Effector memory CD8-positive, alpha-beta T cell (primary cell): Measurements from ENCODE around the gene CHL1.

Experiments
- ATAC-seq: fragments of 150-1000 bp; cut with Tn5 transposase; replicated peaks from 2 replicates; pipeline ENCODE4 v1.10.0; 2021; ENCODE audit warnings: mild to moderate bottlenecking, moderate library complexity
- DNase-seq, 3 experiments: peaks; one replicate each; pipeline ENCODE4 v3.0.0; 2021
- H3K27ac Mint-ChIP-seq, 2 donors: one replicate each; pipeline ENCODE4 v1.8.0; 2022; ENCODE audit warnings: mild to moderate bottlenecking in 2 of 2, mixed read lengths in 2 of 2, moderate library complexity in 2 of 2
- H3K27me3 Mint-ChIP-seq, 2 donors: one replicate each; pipeline ENCODE4 v1.8.0; 2022; ENCODE audit warnings: mixed read lengths in 2 of 2
- H3K36me3 Mint-ChIP-seq: one replicate; pipeline ENCODE4 v1.8.0; 2022; ENCODE audit warnings: mild to moderate bottlenecking, moderate library complexity, mixed read lengths; ENCODE audit not compliant: insufficient read depth
- H3K4me1 Mint-ChIP-seq, 2 donors: one replicate each; pipeline ENCODE4 v1.8.0; 2022; ENCODE audit warnings: low read depth in 2 of 2, mixed read lengths in 2 of 2
- H3K4me3 Mint-ChIP-seq, 2 donors: one replicate each; pipeline ENCODE4 v1.8.0; 2022; ENCODE audit warnings: mild to moderate bottlenecking in 2 of 2, mixed read lengths in 2 of 2, moderate library complexity in 2 of 2
- H3K9me3 Mint-ChIP-seq, 2 donors: one replicate each; pipeline ENCODE4 v1.8.0; 2022; ENCODE audit warnings: mixed read lengths in 2 of 2

The CHL1 gene

GRCh38 chr3:299590-300301, 103.2 kb downstream of the CHL1 start:
- Mint-ChIP-seq H3K27ac (no peak overlapping the region), H3K27me3 (no peaks in the 10 kb centered on the region), H3K9me3 (peaks cover 10 to 19% of the 10 kb centered on the region in 2 donors), H3K4me3 (no peak overlapping the region), H3K36me3 (no peaks in the 10 kb centered on the region), H3K4me1 (no peaks in the 10 kb centered on the region)
- DNase-seq (no peak), ATAC-seq (no peak)

DNA sequence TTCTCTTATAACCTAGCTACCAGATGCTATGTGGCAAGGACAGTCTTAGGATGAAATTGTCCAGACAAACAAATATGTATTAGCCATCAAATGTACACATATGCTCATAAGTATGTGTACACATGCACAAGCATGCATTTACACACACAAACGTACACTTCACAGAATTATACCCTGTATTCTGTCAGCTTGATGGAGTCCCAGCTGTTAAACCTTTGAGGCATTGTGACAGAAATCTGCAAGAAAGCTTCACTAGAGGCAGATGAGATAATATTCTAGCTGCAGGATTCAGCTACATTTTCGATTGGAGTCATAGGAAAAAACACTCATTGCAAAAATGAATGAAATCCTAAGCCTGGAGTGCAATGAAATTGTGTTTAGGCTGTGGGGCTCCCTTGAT, 110.6 kb downstream of the CHL1 start:
- Mint-ChIP-seq H3K27me3 (no peaks in the 10 kb centered on the region), H3K4me1 (no peaks in the 10 kb centered on the region), H3K36me3 (no peaks in the 10 kb centered on the region), H3K27ac (no peak overlapping the region), H3K9me3 (peaks cover 6 to 20% of the 10 kb centered on the region in 2 donors), H3K4me3 (no peak overlapping the region)
- ATAC-seq (no peak), DNase-seq (no peak)

DNA sequence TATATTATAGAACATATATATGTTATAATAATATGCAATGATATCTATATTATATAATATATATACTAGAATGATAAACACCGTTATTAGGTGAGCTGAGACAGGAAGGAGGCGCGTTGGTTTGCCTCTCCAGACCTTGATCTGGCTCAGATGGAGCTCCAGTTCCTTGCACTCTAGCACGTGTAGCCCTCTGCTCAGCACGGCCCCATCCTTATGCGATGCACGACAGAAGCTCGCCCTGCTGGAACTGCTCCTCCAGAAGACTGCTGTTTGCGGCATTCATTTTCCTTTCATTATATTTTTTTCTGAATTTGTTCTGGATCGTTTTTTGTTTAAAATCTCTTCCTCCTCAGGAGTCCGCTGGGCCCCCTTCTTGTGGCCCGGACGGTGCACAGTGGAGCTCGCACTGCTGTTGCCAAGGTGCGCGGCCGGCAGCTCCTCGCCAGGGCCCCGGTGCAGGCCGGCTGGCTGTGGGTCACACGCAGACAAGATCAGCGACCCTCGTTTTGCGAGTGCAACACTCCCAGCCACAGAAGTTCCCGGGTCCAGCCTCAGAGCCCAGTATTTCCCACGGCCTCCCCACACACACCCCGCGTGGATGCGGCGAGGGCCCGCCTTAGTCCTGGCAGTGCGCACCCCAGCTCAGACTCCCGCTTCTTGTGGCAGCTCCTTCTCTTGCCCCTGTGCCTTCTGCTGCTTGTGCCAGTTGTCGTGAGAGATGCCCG, 112.2 kb downstream of the CHL1 start:
- no peak overlapping the region for H3K4me3 Mint-ChIP-seq
- H3K36me3 Mint-ChIP-seq, result no peaks in the 10 kb centered on the region
- no peak overlapping the region for H3K27ac Mint-ChIP-seq
- peaks cover 6 to 7% of the 10 kb centered on the region in 2 donors for H3K9me3 Mint-ChIP-seq
- H3K27me3 Mint-ChIP-seq, result no peaks in the 10 kb centered on the region
- DNase-seq (no peak), ATAC-seq (no peak)
- H3K4me1 Mint-ChIP-seq, result no peaks in the 10 kb centered on the region

- Mint-ChIP-seq H3K36me3 (no peaks in the 10 kb centered on the region), H3K9me3 (peaks cover 6 to 8% of the 10 kb centered on the region in 2 donors), H3K4me1 (no peaks in the 10 kb centered on the region), H3K27me3 (no peaks in the 10 kb centered on the region), H3K4me3 (no peak overlapping the region), H3K27ac (no peak overlapping the region)
- DNase-seq (no peak), ATAC-seq (no peak)
Measured at GRCh38 chr3:312160-312733, 115.7 kb downstream of the CHL1 start.

- Mint-ChIP-seq H3K27ac (no peak overlapping the region), H3K9me3 (peaks cover 6 to 8% of the 10 kb centered on the region in 2 donors), H3K36me3 (no peaks in the 10 kb centered on the region), H3K27me3 (no peaks in the 10 kb centered on the region), H3K4me1 (no peaks in the 10 kb centered on the region), H3K4me3 (no peak overlapping the region)
- ATAC-seq (no peak), DNase-seq (no peak)
Measured at GRCh38 chr3:312911-313310, 116.3 kb downstream of the CHL1 start.

GRCh38 chr3:317012-317411, 120.4 kb downstream of the CHL1 start:
- Mint-ChIP-seq H3K27ac (no peak overlapping the region), H3K4me1 (no peaks in the 10 kb centered on the region), H3K4me3 (no peak overlapping the region), H3K36me3 (no peaks in the 10 kb centered on the region), H3K27me3 (no peaks in the 10 kb centered on the region), H3K9me3 (peaks cover 2 to 6% of the 10 kb centered on the region in 2 donors)
- DNase-seq (no peak), ATAC-seq (no peak)

GRCh38 chr3:318903-319302, 122.3 kb downstream of the CHL1 start:
- Mint-ChIP-seq H3K27me3 (no peaks in the 10 kb centered on the region), H3K36me3 (no peaks in the 10 kb centered on the region), H3K9me3 (peaks cover 2 to 6% of the 10 kb centered on the region in 2 donors), H3K4me1 (no peaks in the 10 kb centered on the region), H3K27ac (no peak overlapping the region), H3K4me3 (no peak overlapping the region)
- DNase-seq, result no peak
- ATAC-seq, result no peak

DNA sequence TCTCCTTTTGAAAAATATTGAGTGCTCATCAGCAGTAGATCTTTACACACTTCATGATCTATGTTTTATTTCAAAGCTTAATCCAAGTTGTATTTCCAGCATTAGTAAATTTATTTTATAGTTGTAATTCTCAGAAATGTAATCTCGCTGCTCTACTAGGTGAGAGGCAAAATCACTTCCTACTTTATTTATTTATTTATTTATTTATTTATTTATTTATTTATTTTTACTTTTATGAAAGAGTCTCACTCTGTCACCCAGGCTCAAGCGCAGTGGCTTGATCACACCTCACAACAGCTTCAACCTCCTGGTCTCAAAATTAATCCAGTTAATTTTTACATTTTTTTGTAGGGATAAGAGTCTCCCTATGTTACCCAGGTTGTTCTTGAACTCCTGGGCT, 127.9 kb downstream of the CHL1 start:
- peaks cover 0 to 2% of the 10 kb centered on the region in 2 donors for H3K9me3 Mint-ChIP-seq
- no peak overlapping the region for H3K27ac Mint-ChIP-seq
- no peaks in the 10 kb centered on the region for H3K36me3 Mint-ChIP-seq
- H3K4me1 Mint-ChIP-seq, result no peaks in the 10 kb centered on the region
- no peak for ATAC-seq
- H3K4me3 Mint-ChIP-seq, result no peak overlapping the region
- no peaks in the 10 kb centered on the region for H3K27me3 Mint-ChIP-seq
- DNase-seq, result no peak

DNA sequence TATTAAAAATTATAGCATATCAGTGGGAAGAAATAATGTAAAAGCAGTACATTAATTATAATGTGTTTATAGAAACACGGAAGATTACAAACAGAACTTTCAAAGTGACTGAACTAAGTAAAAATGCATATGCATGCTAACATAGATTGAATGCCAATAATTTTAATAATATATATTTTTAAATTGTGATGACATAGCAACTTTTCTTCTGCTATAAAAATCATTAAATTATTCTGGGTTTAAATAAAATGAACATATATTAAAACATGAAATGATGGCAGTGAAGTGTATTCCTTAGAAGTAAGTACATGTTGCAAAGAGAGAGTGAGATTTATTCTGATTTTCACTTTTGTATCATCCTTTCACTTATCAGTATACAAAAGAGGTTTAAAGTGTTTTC, 128.9 kb downstream of the CHL1 start:
- H3K27me3 Mint-ChIP-seq, result no peaks in the 10 kb centered on the region
- no peaks in the 10 kb centered on the region for H3K4me1 Mint-ChIP-seq
- no peaks in the 10 kb centered on the region for H3K36me3 Mint-ChIP-seq
- no peak overlapping the region for H3K4me3 Mint-ChIP-seq
- DNase-seq, result no peak
- H3K27ac Mint-ChIP-seq, result no peak overlapping the region
- no peak for ATAC-seq
- peaks cover 0 to 2% of the 10 kb centered on the region in 2 donors for H3K9me3 Mint-ChIP-seq

DNA sequence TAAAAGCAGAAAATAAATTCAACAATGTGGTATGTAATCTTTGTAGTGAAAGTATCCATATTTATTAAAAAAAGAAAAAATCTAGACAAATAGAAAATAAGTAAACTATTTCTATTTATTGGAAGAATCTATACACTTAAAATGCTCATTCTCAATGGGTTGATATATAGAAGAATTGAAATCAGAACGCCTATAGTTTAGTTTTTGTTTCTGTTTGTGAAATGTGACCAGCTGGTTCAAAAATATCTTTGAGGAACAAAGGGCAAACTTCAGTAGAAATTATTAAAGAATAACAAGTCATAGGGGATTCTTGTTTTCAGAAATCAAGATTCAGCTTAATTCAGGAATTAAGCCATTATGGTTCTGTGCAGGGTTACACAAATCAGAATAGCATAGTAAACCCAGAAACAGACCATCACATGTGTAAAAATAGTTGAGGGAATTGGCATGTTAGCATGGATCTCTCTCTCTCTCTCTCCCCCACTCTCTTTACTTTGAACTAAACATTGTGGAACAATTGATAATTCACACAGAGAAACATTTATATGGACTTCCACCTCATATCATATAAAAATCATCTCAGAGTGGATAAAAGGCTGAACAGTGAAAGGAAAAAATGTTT, 134.0 kb downstream of the CHL1 start:
- no peaks in the 10 kb centered on the region for H3K27me3 Mint-ChIP-seq
- H3K9me3 Mint-ChIP-seq, result peaks cover 0 to 2% of the 10 kb centered on the region in 2 donors
- no peak for DNase-seq
- H3K27ac Mint-ChIP-seq, result no peak overlapping the region
- ATAC-seq, result no peak
- H3K36me3 Mint-ChIP-seq, result no peaks in the 10 kb centered on the region
- H3K4me3 Mint-ChIP-seq, result no peak overlapping the region
- H3K4me1 Mint-ChIP-seq, result no peaks in the 10 kb centered on the region

GRCh38 chr3:331881-332280, 135.3 kb downstream of the CHL1 start:
- Mint-ChIP-seq H3K4me3 (no peak overlapping the region), H3K27ac (no peak overlapping the region), H3K27me3 (no peaks in the 10 kb centered on the region), H3K36me3 (no peaks in the 10 kb centered on the region), H3K4me1 (no peaks in the 10 kb centered on the region), H3K9me3 (peaks cover 0 to 2% of the 10 kb centered on the region in 2 donors)
- DNase-seq, result no peak
- no peak for ATAC-seq

GRCh38 chr3:332701-333100, 136.1 kb downstream of the CHL1 start:
- H3K36me3 Mint-ChIP-seq, result no peaks in the 10 kb centered on the region
- peaks cover 0 to 2% of the 10 kb centered on the region in 2 donors for H3K9me3 Mint-ChIP-seq
- H3K4me3 Mint-ChIP-seq, result no peak overlapping the region
- no peak overlapping the region for H3K27ac Mint-ChIP-seq
- DNase-seq (no peak), ATAC-seq (no peak)
- no peaks in the 10 kb centered on the region for H3K27me3 Mint-ChIP-seq
- H3K4me1 Mint-ChIP-seq, result no peaks in the 10 kb centered on the region

DNA sequence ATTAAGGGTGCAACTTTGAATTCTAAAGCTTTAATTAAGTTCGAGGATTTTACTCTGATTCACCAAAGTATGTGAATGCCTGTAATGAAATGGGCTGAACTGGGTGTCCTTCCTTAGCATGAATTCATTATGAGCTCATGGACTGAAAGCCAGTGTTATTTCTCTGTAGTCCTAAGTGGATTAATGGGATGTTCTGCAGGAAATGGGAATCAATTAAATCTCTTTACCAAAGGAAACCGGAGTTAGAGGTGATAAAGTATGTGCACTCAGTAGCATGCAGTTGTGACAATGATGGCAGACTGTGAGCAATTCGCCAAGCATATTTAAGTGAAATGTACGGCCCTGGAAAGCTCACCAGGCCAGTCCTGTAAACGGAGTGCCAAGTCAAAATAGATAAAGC, 138.7 kb downstream of the CHL1 start:
- no peak overlapping the region for H3K27ac Mint-ChIP-seq
- no peak overlapping the region for H3K4me3 Mint-ChIP-seq

More for the DNA sequence above, 138.7 kb downstream of the CHL1 start:
- DNase-seq (no peak), ATAC-seq (no peak)
- no peaks in the 10 kb centered on the region for H3K4me1 Mint-ChIP-seq
- H3K36me3 Mint-ChIP-seq, result no peaks in the 10 kb centered on the region
- no peaks in the 10 kb centered on the region for H3K27me3 Mint-ChIP-seq
- no peaks in the 10 kb centered on the region for H3K9me3 Mint-ChIP-seq
